HG02763 (cell line): ENCODE measurements around the gene FAM199X.

ENCODE experiments used
- ATAC-seq: cut with Tn5 transposase; IDR thresholded peaks from one replicate; pipeline ENCODE4 v1.9.1; 2021; ENCODE audit warnings: mild to moderate bottlenecking, moderate library complexity; ENCODE audit not compliant: unreplicated experiment

Gene FAM199X

GRCh38 chrX:104165894-104166734 lies at the start of gene FAM199X:
Gene FAM199X, plus strand, starts transcription at chrX:104166453. Its CDS starts 333 bp downstream, at chrX:104166786.
- peak; percentile 95 for ATAC-seq

- no peak for ATAC-seq
Measured at GRCh38 chrX:104117759-104118158, 48.5 kb upstream of the FAM199X start.

GRCh38 chrX:104118765-104119164 lies 47.5 kb upstream of the FAM199X start:
- no peak for ATAC-seq

GRCh38 chrX:104122829-104123228 lies 43.4 kb upstream of the FAM199X start:
- ATAC-seq = no peak

GRCh38 chrX:104126856-104127255 lies 39.4 kb upstream of the FAM199X start:
- no peak for ATAC-seq

GRCh38 chrX:104130808-104131207 lies 35.4 kb upstream of the FAM199X start:
- no peak for ATAC-seq

GRCh38 chrX:104134583-104135261 lies 31.5 kb upstream of the FAM199X start:
- ATAC-seq = no peak

GRCh38 chrX:104135677-104136076 lies 30.6 kb upstream of the FAM199X start:
- ATAC-seq = no peak

GRCh38 chrX:104136241-104137019 lies 29.8 kb upstream of the FAM199X start:
- ATAC-seq = peak; percentile 84

- no peak for ATAC-seq
Measured at GRCh38 chrX:104137496-104137895, 28.8 kb upstream of the FAM199X start.

- ATAC-seq = no peak
Measured at GRCh38 chrX:104141087-104141760, 25.0 kb upstream of the FAM199X start.

GRCh38 chrX:104151037-104151436 lies 15.2 kb upstream of the FAM199X start:
- no peak for ATAC-seq

- ATAC-seq = peak; percentile 90
Measured at GRCh38 chrX:104156630-104157529, 9.4 kb upstream of the FAM199X start, which contains the start of gene SLC25A53. Gene SLC25A53, minus strand, starts transcription at chrX:104157009. Its CDS starts 51,752 bp downstream, at chrX:104105257.

GRCh38 chrX:104166735-104167436 lies 633 bp downstream of the FAM199X start:
- ATAC-seq = no peak

- ATAC-seq = no peak
Measured at GRCh38 chrX:104168127-104168526, 1.9 kb downstream of the FAM199X start.

- ATAC-seq = no peak
Measured at GRCh38 chrX:104172121-104172520, 5.9 kb downstream of the FAM199X start.

GRCh38 chrX:104172788-104173187 lies 6.5 kb downstream of the FAM199X start:
- ATAC-seq = no peak

- ATAC-seq = no peak
Measured at GRCh38 chrX:104173841-104174240, 7.6 kb downstream of the FAM199X start.

GRCh38 chrX:104183685-104184084 lies 17.4 kb downstream of the FAM199X start:
- no peak for ATAC-seq
